HepG2 (cell line): Measurements from ENCODE around the gene KMT2E. TPM values are rescaled to one million over a fixed set of nuclear protein-coding genes. Genes with fewer than 3 reads are reported as not detected.

Source experiments
- ATAC-seq: fragments of 200-7000 bp; cut with Tn5 transposase; 3 replicates; pipeline ENCODE4 v1.9.1; 2020; ENCODE audit warnings: mild to moderate bottlenecking, moderate library complexity
- BruUV-seq: library from RNA; stranded (reverse); fragments of 400-500 nt; replicated peaks from 2 replicates; lab custom pipeline; 2021; lab: Mats Ljungman, UMichigan
- CTCF ChIA-PET: fragments of 300-600 bp; formaldehyde crosslinking; extraction: SDS; loops from one replicate; lab custom pipeline; 2021; ENCODE audit warnings: low total read pairs, inconsistent platforms, low intra/inter-chr PET ratio; lab: Yijun Ruan, JAX
- POLR2A ChIA-PET: fragments of 350-600 bp; sonication (Branson Sonifier 250); formaldehyde crosslinking; loops from one replicate; lab custom pipeline; 2020; ENCODE audit warnings: antibody characterized with exemption, inconsistent platforms; lab: Yijun Ruan, JAX
- DNase-seq: peaks from one replicate; pipeline ENCODE4 v3.0.0-alpha.2; 2015; ENCODE audit warnings: low spot score
- FAIRE-seq: peaks from 3 replicates; lab custom pipeline; 2011; peaks lifted over from hg19 to GRCh38; lab: Jason Lieb, UNC
- H2AFZ ChIP-seq: one replicate; pipeline ENCODE4 v1.6.1; 2011; ENCODE audit warnings: low read length, inconsistent platforms
- H3K27ac ChIP-seq: fragments of 300-600 bp; 3 replicates; pipeline ENCODE4 v1.8.0; 2011; ENCODE audit warnings: mixed run types, mild to moderate bottlenecking, mixed read lengths, low read length, inconsistent platforms; ENCODE audit not compliant: insufficient read depth; ENCODE audit errors: extremely low read length
- H3K27me3 ChIP-seq, 2 experiments: fragments of 200-600 bp in 1 of 2; 2 replicates in 1 of 2; 3 replicates in 1 of 2; pipeline versions ENCODE4 v1.6.0 to v1.8.0; 2011; ENCODE audit warnings: low read length in 2 of 2, mild to moderate bottlenecking in 2 of 2, moderate library complexity in 2 of 2, inconsistent platforms in 1 of 2; ENCODE audit not compliant: insufficient read depth in 2 of 2, control insufficient read depth in 1 of 2
- H3K36me3 ChIP-seq, 2 experiments: fragments of 200-600 bp in 1 of 2; replicated peaks in 1 of 2; 2 replicates in 1 of 2; 3 replicates in 1 of 2; pipeline versions ENCODE4 v1.5.1 to v1.8.0; 2011; ENCODE audit warnings: low read length in 2 of 2, inconsistent platforms in 1 of 2; ENCODE audit not compliant: insufficient read depth in 2 of 2, control insufficient read depth in 1 of 2
- H3K4me1 ChIP-seq: 2 replicates; pipeline ENCODE4 v1.5.1; 2012; ENCODE audit warnings: low read length, inconsistent platforms; ENCODE audit not compliant: insufficient read depth
- H3K4me2 ChIP-seq: 2 replicates; pipeline ENCODE4 v1.6.0; 2011; ENCODE audit warnings: low read depth, low read length, inconsistent platforms
- H3K4me3 ChIP-seq, 3 experiments: fragments of 200-600 bp in 1 of 3; sonication (generic), shearing (Covaris generic) in 1 of 3; replicated peaks in 1 of 3; 2 replicates each; pipeline ENCODE4 v1.5.1; 2011 to 2016; ENCODE audit warnings: low read length in 3 of 3, inconsistent platforms in 2 of 3, low read depth in 2 of 3, mild to moderate bottlenecking in 2 of 3, control low read depth in 1 of 3, mixed read lengths in 1 of 3; ENCODE audit not compliant: insufficient read depth in 1 of 3
- H3K79me2 ChIP-seq: one replicate; pipeline ENCODE4 v1.6.1; 2011; ENCODE audit warnings: low read length, inconsistent platforms; ENCODE audit not compliant: insufficient read depth
- H3K9ac ChIP-seq: 2 replicates; pipeline ENCODE4 v1.6.0; 2011; ENCODE audit warnings: mild to moderate bottlenecking, low read depth, low read length, inconsistent platforms; ENCODE audit not compliant: insufficient read depth
- H3K9me3 ChIP-seq: 2 replicates; pipeline ENCODE4 v1.5.1; 2012; ENCODE audit warnings: mild to moderate bottlenecking, low read length
- H4K20me1 ChIP-seq: 2 replicates; pipeline ENCODE4 v1.6.0; 2011; ENCODE audit warnings: inconsistent platforms, mild to moderate bottlenecking, low read length, moderate library complexity; ENCODE audit not compliant: insufficient read depth
- CENPT ChIP-seq: sonication (generic); formaldehyde crosslinking; IDR thresholded peaks from 2 replicates; pipeline ENCODE4 v1.8.0; 2022; ENCODE audit warnings: low read depth, mild to moderate bottlenecking, moderate library complexity, missing genetic modification reagents
- CENPX ChIP-seq: sonication (generic); formaldehyde crosslinking; IDR thresholded peaks from 2 replicates; pipeline ENCODE4 v1.9.0; 2021; ENCODE audit warnings: mild to moderate bottlenecking, missing genetic modification reagents, moderate library complexity
- TRAFD1 ChIP-seq: sonication (generic); formaldehyde crosslinking; IDR thresholded peaks from 2 replicates; pipeline ENCODE4 v1.5.1; 2020; ENCODE audit warnings: missing genetic modification reagents, mild to moderate bottlenecking, borderline replicate concordance
- ZBTB10 ChIP-seq: sonication (generic); formaldehyde crosslinking; IDR thresholded peaks from 2 replicates; pipeline ENCODE4 v1.4.0; 2020; ENCODE audit warnings: missing genetic modification reagents, borderline replicate concordance
- ZNF17 ChIP-seq: sonication (generic); formaldehyde crosslinking; IDR thresholded peaks from 2 replicates; pipeline ENCODE4 v1.5.0; 2020; ENCODE audit warnings: mild to moderate bottlenecking, missing genetic modification reagents
- ZNF292 ChIP-seq: sonication (generic); formaldehyde crosslinking; IDR thresholded peaks from 2 replicates; pipeline ENCODE4 v1.8.1; 2022; ENCODE audit warnings: mild to moderate bottlenecking, low read depth, missing genetic modification reagents, borderline replicate concordance
- ZNF317 ChIP-seq: sonication (generic); formaldehyde crosslinking; IDR thresholded peaks from 2 replicates; pipeline ENCODE4 v1.5.0; 2020; ENCODE audit warnings: mild to moderate bottlenecking, missing genetic modification reagents
- ZNF337 ChIP-seq: sonication (generic); formaldehyde crosslinking; IDR thresholded peaks from 2 replicates; pipeline ENCODE4 v1.5.1; 2020; ENCODE audit warnings: missing genetic modification reagents, low read depth, mild to moderate bottlenecking, borderline replicate concordance
- ZNF713 ChIP-seq: sonication (generic); formaldehyde crosslinking; IDR thresholded peaks from 2 replicates; pipeline ENCODE4 v1.4.0; 2020; ENCODE audit warnings: mild to moderate bottlenecking, missing genetic modification reagents
- ZNF749 ChIP-seq: sonication (generic); formaldehyde crosslinking; IDR thresholded peaks from 2 replicates; pipeline ENCODE4 v1.8.0; 2022; ENCODE audit warnings: mild to moderate bottlenecking, missing genetic modification reagents, moderate library complexity, borderline replicate concordance
- WGBS: methylation state at CpG from one replicate; pipeline ENCODE4 v1.1.6; 2017; ENCODE audit warnings: low lambda C conversion rate; 5-methylcytosine and 5-hydroxymethylcytosine counted together
- in situ Hi-C: cut with HindIII; loops from 2 replicates; pipeline ENCODE4 v1.10.0; 2017; ENCODE audit warnings: low pct_unique_long_range_greater_than_20kb; ENCODE audit not compliant: extremely low pct_ligation_motif_present
- intact Hi-C: fragments of 100-400 bp; cut with micrococcal nuclease; formaldehyde crosslinking; loops from one replicate; pipeline ENCODE4 v1.10.0; 2022; ENCODE audit not compliant: unreplicated experiment
- polyA plus RNA-seq, 8 experiments: library from polyadenylated mRNA; depleted of rRNA in 3 of 8; stranded (reverse) in 7 of 8; unstranded in 1 of 8; fragments of >200 nt; fragmentation: Illumina TruSeq in 4 of 8; extraction: Trizol in 4 of 8; gene quantifications; 2 replicates each; pipeline versions ENCODE4 v1.2.1 to v1.2.3, GENCODE V29; 2011 to 2016; ENCODE audit warnings: low read depth in 4 of 8, missing spikeins in 1 of 8, mixed read lengths in 1 of 8; ENCODE audit not compliant: insufficient read depth in 1 of 8
- total RNA-seq, 5 experiments: library from RNA; depleted of rRNA; stranded (reverse); fragments of >200 nt; fragmentation: Illumina TruSeq; extraction: Trizol; gene quantifications; 2 replicates each; pipeline ENCODE4 v1.2.3, GENCODE V29; 2016; ENCODE audit warnings: low read depth in 1 of 5
- TF ChIP-seq, protein P1 (sequence below): sonication (generic); formaldehyde crosslinking; IDR thresholded peaks from 2 replicates; pipeline ENCODE4 v1.5.0; 2020; ENCODE audit warnings: mild to moderate bottlenecking, missing genetic modification reagents

The KMT2E gene
- total and polyA plus RNA-seq, 2 of the 13 experiments (the other 11 are each of a cell fraction or from before 2014, with no cell fraction given), result 6.3 to 24.4 TPM

DNA sequence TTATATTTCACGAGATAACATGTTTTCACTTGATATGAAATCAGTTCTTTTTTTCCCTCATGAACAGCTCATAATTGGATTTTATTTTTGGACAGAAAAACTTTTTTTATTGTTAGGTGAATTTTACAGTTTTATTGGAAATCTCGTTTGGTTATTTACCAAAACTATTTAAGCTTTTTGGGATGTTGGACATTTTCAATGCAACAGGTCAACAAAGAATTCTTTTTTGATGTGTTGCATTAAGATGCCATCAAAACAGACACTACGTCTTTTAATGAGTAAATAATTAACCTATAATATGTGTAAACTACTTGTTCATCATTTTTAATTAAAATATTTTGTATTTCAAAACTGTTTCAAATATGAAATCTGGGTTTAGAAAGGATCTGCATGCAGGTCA lies 5.3 kb downstream of the KMT2E start:
- FAIRE-seq (no peak), ATAC-seq (no peak), DNase-seq (no peak)
- Histone ChIP-seq H3K4me2 (peak overlapping the region; percentile 15; the same call in 1 of the 2 replicates), H4K20me1 (peaks cover 74% of the 10 kb centered on the region), H3K9me3 (no peaks in the 10 kb centered on the region), H3K79me2 (peaks cover 99% of the 10 kb centered on the region), H3K4me3 (no peak overlapping the region), H3K27ac (no peak overlapping the region), H2AFZ (no peak overlapping the region), H3K9ac (no peak overlapping the region), H3K36me3 (no peaks in the 10 kb centered on the region; a peak in 1 of 5 replicates), H3K4me1 (peaks cover 45% of the 10 kb centered on the region), H3K27me3 (no peaks in the 10 kb centered on the region; a peak in 1 of 5 replicates)
- in situ Hi-C loops (no loop called here), intact Hi-C loops (no loop called here)
- WGBS, result 86% methylated on average over 3 of the region's 3 CpGs
- TF ChIP-seq, protein P1, sequence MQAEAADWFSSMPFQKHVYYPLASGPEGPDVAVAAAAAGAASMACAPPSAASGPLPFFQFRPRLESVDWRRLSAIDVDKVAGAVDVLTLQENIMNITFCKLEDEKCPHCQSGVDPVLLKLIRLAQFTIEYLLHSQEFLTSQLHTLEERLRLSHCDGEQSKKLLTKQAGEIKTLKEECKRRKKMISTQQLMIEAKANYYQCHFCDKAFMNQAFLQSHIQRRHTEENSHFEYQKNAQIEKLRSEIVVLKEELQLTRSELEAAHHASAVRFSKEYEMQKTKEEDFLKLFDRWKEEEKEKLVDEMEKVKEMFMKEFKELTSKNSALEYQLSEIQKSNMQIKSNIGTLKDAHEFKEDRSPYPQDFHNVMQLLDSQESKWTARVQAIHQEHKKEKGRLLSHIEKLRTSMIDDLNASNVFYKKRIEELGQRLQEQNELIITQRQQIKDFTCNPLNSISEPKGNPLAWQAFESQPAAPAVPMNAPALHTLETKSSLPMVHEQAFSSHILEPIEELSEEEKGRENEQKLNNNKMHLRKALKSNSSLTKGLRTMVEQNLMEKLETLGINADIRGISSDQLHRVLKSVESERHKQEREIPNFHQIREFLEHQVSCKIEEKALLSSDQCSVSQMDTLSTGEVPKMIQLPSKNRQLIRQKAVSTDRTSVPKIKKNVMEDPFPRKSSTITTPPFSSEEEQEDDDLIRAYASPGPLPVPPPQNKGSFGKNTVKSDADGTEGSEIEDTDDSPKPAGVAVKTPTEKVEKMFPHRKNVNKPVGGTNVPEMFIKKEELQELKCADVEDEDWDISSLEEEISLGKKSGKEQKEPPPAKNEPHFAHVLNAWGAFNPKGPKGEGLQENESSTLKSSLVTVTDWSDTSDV, result no peak
- CTCF ChIA-PET, result no interaction called here
- no TSS peak for BruUV-seq
- POLR2A ChIA-PET, result no interaction called here

DNA sequence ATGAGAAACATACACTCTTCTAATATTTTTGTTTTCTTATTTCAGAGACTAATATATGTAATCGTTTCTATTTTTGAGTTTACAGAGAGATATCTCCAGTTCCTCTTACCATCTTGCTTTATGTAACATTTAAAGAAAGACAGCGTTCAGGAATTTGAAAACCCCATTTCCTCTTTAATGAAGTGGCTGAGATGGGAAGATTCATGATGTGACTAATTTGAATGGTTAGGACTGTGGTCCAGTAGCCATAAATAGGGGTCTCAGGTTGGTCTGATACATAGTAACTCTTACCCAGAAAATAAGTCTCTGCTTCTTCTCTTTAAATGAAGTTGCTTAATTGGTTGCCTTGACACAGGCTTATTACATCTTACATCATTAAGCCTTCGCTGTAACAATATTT lies 6.9 kb downstream of the KMT2E start:
- no peak overlapping the region for H3K4me2 ChIP-seq
- peaks cover 90% of the 10 kb centered on the region for H4K20me1 ChIP-seq
- peaks cover 99% of the 10 kb centered on the region for H3K79me2 ChIP-seq
- CTCF ChIA-PET, result no interaction called here
- no TSS peak for BruUV-seq
- peaks cover 61% of the 10 kb centered on the region for H3K4me1 ChIP-seq
- no peaks in the 10 kb centered on the region for H3K9me3 ChIP-seq
- DNase-seq (no peak), FAIRE-seq (no peak), ATAC-seq (no peak)
- H3K4me3 ChIP-seq, result no peak overlapping the region
- in situ Hi-C loops (no loop called here), intact Hi-C loops (loop anchor here (2.0 kb wide), 1 partner anchor 18 kb away; no protein-coding TSS in a partner anchor)
- no peak overlapping the region for H3K27ac ChIP-seq
- H3K27me3 ChIP-seq, result no peaks in the 10 kb centered on the region
- no peaks in the 10 kb centered on the region; a peak in 1 of 5 replicates for H3K36me3 ChIP-seq
- no peak overlapping the region for H3K9ac ChIP-seq
- POLR2A ChIA-PET, result no interaction called here
- 92% methylated on average over 3 of the region's 3 CpGs for WGBS
- H2AFZ ChIP-seq, result no peak overlapping the region
- TF ChIP-seq ZNF713 (CRISPR knock-in tag) (no peak), ZNF317 (CRISPR knock-in tag) (no peak), CENPX (CRISPR knock-in tag) (no peak), ZNF337 (no peak), ZNF292 (no peak), TRAFD1 (CRISPR knock-in tag) (no peak), ZNF749 (CRISPR knock-in tag) (no peak), ZNF17 (CRISPR knock-in tag) (no peak), CENPT (CRISPR knock-in tag) (no peak), ZBTB10 (no peak)
